Mesenchymal stem cell (in vitro differentiated cells and primary cell): Measurements from ENCODE around the gene CACNA2D3.

Source experiments
- DNase-seq: peaks from one replicate; pipeline ENCODE4 v3.0.0-alpha.2; 2013
- H2AFZ ChIP-seq: one replicate; pipeline ENCODE4 v1.6.1; 2013; ENCODE audit warnings: low read depth, mild to moderate bottlenecking, control low read depth, inconsistent platforms, low read length, moderate library complexity
- H2AK5ac ChIP-seq: 2 replicates; pipeline ENCODE4 v1.6.1; 2013; ENCODE audit warnings: low read length, moderate library complexity, mild to moderate bottlenecking, inconsistent platforms; ENCODE audit not compliant: severe bottlenecking
- H2BK120ac ChIP-seq: one replicate; pipeline ENCODE4 v1.6.1; 2013; ENCODE audit warnings: low read depth, mild to moderate bottlenecking, inconsistent platforms, low read length, moderate library complexity
- H2BK12ac ChIP-seq, 2 experiments: one replicate each; pipeline ENCODE4 v1.6.1; 2013; ENCODE audit warnings: inconsistent platforms in 2 of 2, low read length in 2 of 2, mild to moderate bottlenecking in 2 of 2, moderate library complexity in 2 of 2, control low read depth in 1 of 2
- H2BK15ac ChIP-seq: one replicate; pipeline ENCODE4 v1.6.1; 2013; ENCODE audit warnings: mild to moderate bottlenecking, low read depth, inconsistent platforms; ENCODE audit not compliant: poor library complexity, severe bottlenecking
- H2BK5ac ChIP-seq: 2 replicates; pipeline ENCODE4 v1.6.1; 2013; ENCODE audit warnings: low read depth, mild to moderate bottlenecking, low read length, control low read depth, inconsistent platforms; ENCODE audit not compliant: poor library complexity, severe bottlenecking
- H3K14ac ChIP-seq, 2 experiments: one replicate each; pipeline ENCODE4 v1.6.1; 2013; ENCODE audit warnings: inconsistent platforms in 2 of 2, low read length in 2 of 2, control low read depth in 1 of 2, mild to moderate bottlenecking in 1 of 2, moderate library complexity in 1 of 2
- H3K18ac ChIP-seq, 2 experiments: one replicate each; pipeline ENCODE4 v1.6.1; 2013; ENCODE audit warnings: inconsistent platforms in 2 of 2, low read length in 2 of 2, control low read depth in 1 of 2, low read depth in 1 of 2, mild to moderate bottlenecking in 1 of 2
- H3K23ac ChIP-seq, 2 experiments: one replicate each; pipeline ENCODE4 v1.6.1; 2013; ENCODE audit warnings: inconsistent platforms in 2 of 2, low read length in 2 of 2, mild to moderate bottlenecking in 2 of 2, moderate library complexity in 2 of 2, control low read depth in 1 of 2
- H3K27ac ChIP-seq: 2 replicates; pipeline ENCODE4 v1.5.1; 2013; ENCODE audit warnings: mild to moderate bottlenecking, moderate library complexity, low read length, control low read depth, inconsistent platforms; ENCODE audit not compliant: poor library complexity, severe bottlenecking
- H3K27me3 ChIP-seq, 2 experiments: 2 replicates each; pipeline versions ENCODE4 v1.6.1 to v1.7.0; 2013; ENCODE audit warnings: low read length in 2 of 2, mild to moderate bottlenecking in 2 of 2, moderate library complexity in 2 of 2, control low read depth in 1 of 2, inconsistent platforms in 1 of 2; ENCODE audit not compliant: control insufficient read depth in 1 of 2, insufficient read depth in 1 of 2
- H3K36me3 ChIP-seq, 2 experiments: 2 replicates each; pipeline versions ENCODE4 v1.6.1 to v1.7.0; 2013; ENCODE audit warnings: low read length in 2 of 2, control low read depth in 1 of 2, inconsistent platforms in 1 of 2, low read depth in 1 of 2, mild to moderate bottlenecking in 1 of 2; ENCODE audit not compliant: insufficient read depth in 2 of 2, control insufficient read depth in 1 of 2
- H3K4ac ChIP-seq, 2 experiments: one replicate each; pipeline ENCODE4 v1.6.1; 2013; ENCODE audit warnings: inconsistent platforms in 2 of 2, low read length in 2 of 2, mild to moderate bottlenecking in 2 of 2, moderate library complexity in 2 of 2, control low read depth in 1 of 2, low read depth in 1 of 2
- H3K4me1 ChIP-seq: 2 replicates; pipeline ENCODE4 v1.6.1; 2013; ENCODE audit warnings: low read depth, low read length, control low read depth; ENCODE audit not compliant: control insufficient read depth, insufficient read depth
- H3K4me2 ChIP-seq: 2 replicates; pipeline ENCODE4 v1.6.1; 2013; ENCODE audit warnings: low read length, mild to moderate bottlenecking, inconsistent platforms; ENCODE audit not compliant: poor library complexity, severe bottlenecking
- H3K4me3 ChIP-seq, 2 experiments: 2 replicates each; pipeline versions ENCODE4 v1.5.1 to v1.7.0; 2013; ENCODE audit warnings: low read length in 2 of 2, mild to moderate bottlenecking in 2 of 2, control low read depth in 1 of 2, low read depth in 1 of 2; ENCODE audit not compliant: insufficient read depth in 1 of 2
- H3K79me1 ChIP-seq: replicated peaks from 2 replicates; pipeline ENCODE4 v1.6.1; 2013; ENCODE audit warnings: mild to moderate bottlenecking, control low read depth, low read length, inconsistent platforms; ENCODE audit not compliant: poor library complexity, severe bottlenecking
- H3K9ac ChIP-seq: 2 replicates; pipeline ENCODE4 v1.7.0; 2013; ENCODE audit warnings: mild to moderate bottlenecking, low read length, moderate library complexity
- H3K9me3 ChIP-seq: 2 replicates; pipeline ENCODE4 v1.7.0; 2013; ENCODE audit warnings: mild to moderate bottlenecking, low read length; ENCODE audit not compliant: control insufficient read depth
- H4K8ac ChIP-seq: one replicate; pipeline ENCODE4 v1.6.1; 2013; ENCODE audit warnings: inconsistent platforms, mild to moderate bottlenecking, low read length, moderate library complexity
- H4K91ac ChIP-seq: one replicate; pipeline ENCODE4 v1.6.1; 2013; ENCODE audit warnings: mild to moderate bottlenecking, low read length, inconsistent platforms
- WGBS: methylation state at CpG from one replicate; pipeline ENCODE4 v1.1.7; 2013; ENCODE audit warnings: mixed read lengths; 5-methylcytosine and 5-hydroxymethylcytosine counted together

Gene CACNA2D3

GRCh38 chr3:54515441-54516213, 393.3 kb downstream of the CACNA2D3 start:
- no peaks in the 10 kb centered on the region for H3K36me3 ChIP-seq
- H3K27me3 ChIP-seq: no peaks in the 10 kb centered on the region
- no peak overlapping the region for H3K23ac ChIP-seq
- H2AK5ac ChIP-seq: no peak overlapping the region
- H3K4me1 ChIP-seq: no peaks in the 10 kb centered on the region
- H3K79me1 ChIP-seq: no peaks in the 10 kb centered on the region
- no peak overlapping the region for H3K27ac ChIP-seq
- WGBS: 50% methylated on average over 4 of the region's 4 CpGs
- H2BK12ac ChIP-seq: no peak overlapping the region
- no peak overlapping the region for H3K4me3 ChIP-seq
- no peak overlapping the region for H2AFZ ChIP-seq
- H3K9me3 ChIP-seq: peaks cover 11% of the 10 kb centered on the region
- no peak overlapping the region for H2BK5ac ChIP-seq
- H3K4me2 ChIP-seq: no peak overlapping the region
- no peak overlapping the region for H4K8ac ChIP-seq
- no peak overlapping the region for H2BK15ac ChIP-seq
- DNase-seq: no peak
- H3K14ac ChIP-seq: no peak overlapping the region
- H3K18ac ChIP-seq: no peak overlapping the region
- H2BK120ac ChIP-seq: no peak overlapping the region
- H4K91ac ChIP-seq: no peak overlapping the region
- no peak overlapping the region for H3K4ac ChIP-seq
- H3K9ac ChIP-seq: no peak overlapping the region

- H3K36me3 ChIP-seq: no peaks in the 10 kb centered on the region
- H3K23ac ChIP-seq: no peak overlapping the region
- no peak overlapping the region for H2BK12ac ChIP-seq
- no peak overlapping the region for H4K91ac ChIP-seq
- no peak overlapping the region for H2AK5ac ChIP-seq
- no peak overlapping the region for H3K27ac ChIP-seq
- no peak overlapping the region for H3K4me2 ChIP-seq
- no peak overlapping the region for H2AFZ ChIP-seq
- H4K8ac ChIP-seq: no peak overlapping the region
- no peaks in the 10 kb centered on the region for H3K27me3 ChIP-seq
- no peak overlapping the region for H2BK5ac ChIP-seq
- H3K79me1 ChIP-seq: no peaks in the 10 kb centered on the region
- no peaks in the 10 kb centered on the region for H3K4me1 ChIP-seq
- peaks cover 12% of the 10 kb centered on the region for H3K9me3 ChIP-seq
- H3K14ac ChIP-seq: no peak overlapping the region
- no peak overlapping the region for H3K18ac ChIP-seq
- no peak overlapping the region for H3K4me3 ChIP-seq
- H3K9ac ChIP-seq: no peak overlapping the region
- no peak for DNase-seq
- 66% methylated on average over 8 of the region's 8 CpGs for WGBS
- no peak overlapping the region for H3K4ac ChIP-seq
- no peak overlapping the region for H2BK120ac ChIP-seq
- H2BK15ac ChIP-seq: no peak overlapping the region
Measured at GRCh38 chr3:54517424-54517823, 395.1 kb downstream of the CACNA2D3 start.

- Histone ChIP-seq H3K79me1 (no peaks in the 10 kb centered on the region), H3K23ac (no peak overlapping the region), H2AK5ac (no peak overlapping the region), H3K4me2 (no peak overlapping the region), H3K36me3 (no peaks in the 10 kb centered on the region), H2BK15ac (no peak overlapping the region), H4K91ac (no peak overlapping the region), H3K4me1 (no peaks in the 10 kb centered on the region), H2BK5ac (no peak overlapping the region), H3K27ac (no peak overlapping the region), H3K9me3 (peaks cover 19% of the 10 kb centered on the region), H3K18ac (no peak overlapping the region), H3K14ac (no peak overlapping the region), H2BK12ac (no peak overlapping the region), H3K9ac (no peak overlapping the region), H3K4me3 (no peak overlapping the region), H4K8ac (no peak overlapping the region), H3K4ac (no peak overlapping the region), H2BK120ac (no peak overlapping the region), H2AFZ (no peak overlapping the region), H3K27me3 (no peaks in the 10 kb centered on the region)
- DNase-seq: no peak
- 69% methylated on average over 8 of the region's 8 CpGs for WGBS
Measured at GRCh38 chr3:54518011-54518675, 395.8 kb downstream of the CACNA2D3 start.

GRCh38 chr3:54519493-54519892, 397.1 kb downstream of the CACNA2D3 start:
- Histone ChIP-seq H3K14ac (no peak overlapping the region), H2AFZ (no peak overlapping the region), H3K79me1 (no peaks in the 10 kb centered on the region), H2AK5ac (no peak overlapping the region), H3K9ac (no peak overlapping the region), H3K4me1 (no peaks in the 10 kb centered on the region), H4K91ac (no peak overlapping the region), H3K4me3 (no peak overlapping the region), H4K8ac (no peak overlapping the region), H3K27ac (no peak overlapping the region), H2BK120ac (no peak overlapping the region), H3K9me3 (peaks cover 31% of the 10 kb centered on the region), H3K23ac (no peak overlapping the region), H2BK5ac (no peak overlapping the region), H2BK15ac (no peak overlapping the region), H3K4me2 (no peak overlapping the region), H3K18ac (no peak overlapping the region), H3K36me3 (no peaks in the 10 kb centered on the region), H3K27me3 (no peaks in the 10 kb centered on the region), H2BK12ac (no peak overlapping the region), H3K4ac (no peak overlapping the region)
- WGBS: no CpG with 5 or more reads among the region's 2 CpGs
- no peak for DNase-seq
